GM12878 (cell line): ENCODE results near the gene VSIG10. TPM values are rescaled to one million over a fixed set of nuclear protein-coding genes. Genes with fewer than 3 reads are reported as not detected.

Experiments
- ATF7 ChIP-seq: fragments of 450-650 bp; IDR thresholded peaks from 2 replicates; pipeline ENCODE4 v1.6.1; 2016; ENCODE audit warnings: low read depth, mild to moderate bottlenecking
- BRCA1 ChIP-seq: IDR thresholded peaks from 2 replicates; pipeline ENCODE4 v1.6.1; 2011; ENCODE audit warnings: low read depth, low read length, improper control_type of control experiment
- HDAC6 ChIP-seq: fragments of 200-600 bp; sonication (generic); IDR thresholded peaks from one replicate; pipeline ENCODE4 v1.8.0; 2017; ENCODE audit warnings: antibody characterized with exemption; ENCODE audit not compliant: unreplicated experiment
- IKZF1 ChIP-seq: fragments of 450-650 bp; conservative IDR thresholded peaks from 2 replicates; pipeline ENCODE4 v1.6.1; 2017; ENCODE audit warnings: antibody characterized with exemption, mild to moderate bottlenecking
- IKZF2 ChIP-seq, 2 experiments: fragments of 450-650 bp; IDR thresholded peaks; 2 replicates each; pipeline ENCODE4 v1.6.1; 2017; ENCODE audit warnings: mild to moderate bottlenecking in 2 of 2, moderate library complexity in 2 of 2
- MYC ChIP-seq: IDR thresholded peaks from 2 replicates; pipeline ENCODE4 v1.6.1; 2011; ENCODE audit warnings: mild to moderate bottlenecking, low read length, moderate library complexity, inconsistent platforms; ENCODE audit not compliant: insufficient read depth, insufficient replicate concordance, insufficient read length, severe bottlenecking
- NRF1 ChIP-seq: conservative IDR thresholded peaks from 2 replicates; pipeline ENCODE4 v1.6.1; 2011; ENCODE audit warnings: mild to moderate bottlenecking, low read depth, low read length, improper control_type of control experiment
- PAX8 ChIP-seq: fragments of 450-650 bp; IDR thresholded peaks from 2 replicates; pipeline ENCODE4 v1.6.1; 2017; ENCODE audit warnings: mild to moderate bottlenecking, moderate library complexity
- POU2F2 ChIP-seq: IDR thresholded peaks from 3 replicates; pipeline ENCODE4 v1.6.1; 2011; ENCODE audit warnings: low read depth, mild to moderate bottlenecking, low read length, borderline replicate concordance
- RAD51 ChIP-seq: fragments of 450-650 bp; IDR thresholded peaks from 2 replicates; pipeline ENCODE4 v1.6.1; 2016; ENCODE audit warnings: moderate library complexity, mild to moderate bottlenecking, inconsistent platforms
- RCOR1 ChIP-seq: conservative IDR thresholded peaks from 2 replicates; pipeline ENCODE4 v1.6.1; 2012; ENCODE audit warnings: low read depth, low read length, improper control_type of control experiment
- SREBF2 ChIP-seq: IDR thresholded peaks from 2 replicates; pipeline ENCODE4 v1.6.1; 2012; ENCODE audit warnings: mild to moderate bottlenecking, low read length
- TAF1 ChIP-seq: IDR thresholded peaks from 2 replicates; pipeline ENCODE4 v1.6.1; 2011; ENCODE audit warnings: mild to moderate bottlenecking, low read depth, low read length, borderline replicate concordance
- TCF12 ChIP-seq: IDR thresholded peaks from 2 replicates; pipeline ENCODE4 v1.6.1; 2011; ENCODE audit warnings: low read depth, mild to moderate bottlenecking, low read length
- ZNF24 ChIP-seq: fragments of 450-650 bp; IDR thresholded peaks from 2 replicates; pipeline ENCODE4 v1.6.1; 2017; ENCODE audit warnings: antibody characterized with exemption, mild to moderate bottlenecking
- polyA plus RNA-seq, 11 experiments: library from polyadenylated mRNA; depleted of rRNA in 4 of 11; unstranded in 6 of 11; stranded (reverse) in 5 of 11; fragments of >200 nt; fragmentation: Nextera tagmentation in 4 of 11; fragmentation: Illumina TruSeq in 1 of 11; extraction: Ambion mirVana in 4 of 11; extraction: Trizol in 1 of 11; gene quantifications; 1 replicate in 1 of 11; 2 replicates in 10 of 11; pipeline versions ENCODE4 v1.2.1 to v1.2.3, GENCODE V29; 2011 to 2016; ENCODE audit warnings: inconsistent platforms in 2 of 11, missing spikeins in 2 of 11, low read depth in 1 of 11
- total RNA-seq, 4 experiments: library from RNA; depleted of rRNA in 3 of 4; stranded (reverse); fragments of >200 nt in 3 of 4; fragmentation: Illumina TruSeq in 1 of 4; extraction: Trizol in 1 of 4; gene quantifications; 2 replicates each; pipeline versions ENCODE4 v1.2.1 to v1.2.3, GENCODE V29; 2013 to 2021
- TF ChIP-seq, protein P1 (sequence below): IDR thresholded peaks from 2 replicates; pipeline ENCODE4 v1.6.1; 2011; ENCODE audit warnings: borderline replicate concordance, low read depth, mild to moderate bottlenecking, moderate library complexity, low read length; ENCODE audit not compliant: insufficient read depth, poor library complexity, severe bottlenecking
- TF ChIP-seq, protein P2 (sequence below): fragments of 150-350 bp; IDR thresholded peaks from 2 replicates; pipeline ENCODE4 v1.6.1; 2016; ENCODE audit warnings: low read depth, low read length
- TF ChIP-seq, protein P3 (sequence below): fragments of 450-650 bp; IDR thresholded peaks from 2 replicates; pipeline ENCODE4 v1.6.1; 2014; ENCODE audit warnings: mild to moderate bottlenecking
- TF ChIP-seq, protein P4 (sequence below): fragments of 450-650 bp; conservative IDR thresholded peaks from 2 replicates; pipeline ENCODE4 v1.6.1; 2017; ENCODE audit warnings: mild to moderate bottlenecking, moderate library complexity
- TF ChIP-seq, protein P5 (sequence below): fragments of 450-650 bp; IDR thresholded peaks from 2 replicates; pipeline ENCODE4 v1.6.1; 2018; ENCODE audit warnings: borderline replicate concordance, mild to moderate bottlenecking; ENCODE audit not compliant: partially characterized antibody

Gene VSIG10
- total and polyA plus RNA-seq, 10 of the 15 experiments (the other 5 are each of a cell fraction or from before 2014, with no cell fraction given): 3.4 to 10.2 (median 5.8) TPM

DNA sequence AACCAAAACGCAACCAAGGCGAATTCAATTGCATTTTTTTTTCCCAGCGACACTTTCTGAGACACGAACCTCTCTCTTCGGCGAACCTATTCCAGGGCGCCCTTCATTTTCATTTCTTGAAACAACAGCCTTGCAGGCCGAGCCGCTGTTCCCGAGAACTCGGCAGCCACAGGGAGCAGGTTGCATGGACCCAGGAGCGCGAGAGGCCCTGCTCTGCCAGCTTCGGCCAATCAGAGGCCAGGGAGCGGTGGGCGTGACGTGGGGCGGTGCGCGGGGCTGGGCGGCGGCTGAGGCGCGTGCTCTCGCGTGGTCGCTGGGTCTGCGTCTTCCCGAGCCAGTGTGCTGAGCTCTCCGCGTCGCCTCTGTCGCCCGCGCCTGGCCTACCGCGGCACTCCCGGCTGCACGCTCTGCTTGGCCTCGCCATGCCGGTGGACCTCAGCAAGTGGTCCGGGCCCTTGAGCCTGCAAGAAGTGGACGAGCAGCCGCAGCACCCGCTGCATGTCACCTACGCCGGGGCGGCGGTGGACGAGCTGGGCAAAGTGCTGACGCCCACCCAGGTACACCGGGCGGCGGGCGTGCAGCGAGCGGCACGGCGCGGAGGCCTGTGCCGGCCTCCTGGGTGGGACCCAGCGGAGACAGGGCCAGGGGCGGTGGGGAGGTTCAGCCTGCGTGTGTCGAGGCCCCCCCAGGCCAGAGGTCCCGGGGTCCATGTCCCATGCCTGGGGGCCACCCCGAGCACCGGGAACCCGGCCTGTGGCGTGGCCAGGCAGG lies 32.2 kb upstream of the VSIG10 start, which contains the start of gene PEBP1 (continued):
- TF ChIP-seq, protein P1, sequence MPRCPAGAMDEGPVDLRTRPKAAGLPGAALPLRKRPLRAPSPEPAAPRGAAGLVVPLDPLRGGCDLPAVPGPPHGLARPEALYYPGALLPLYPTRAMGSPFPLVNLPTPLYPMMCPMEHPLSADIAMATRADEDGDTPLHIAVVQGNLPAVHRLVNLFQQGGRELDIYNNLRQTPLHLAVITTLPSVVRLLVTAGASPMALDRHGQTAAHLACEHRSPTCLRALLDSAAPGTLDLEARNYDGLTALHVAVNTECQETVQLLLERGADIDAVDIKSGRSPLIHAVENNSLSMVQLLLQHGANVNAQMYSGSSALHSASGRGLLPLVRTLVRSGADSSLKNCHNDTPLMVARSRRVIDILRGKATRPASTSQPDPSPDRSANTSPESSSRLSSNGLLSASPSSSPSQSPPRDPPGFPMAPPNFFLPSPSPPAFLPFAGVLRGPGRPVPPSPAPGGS: no peak
- TF ChIP-seq NRF1 (peak; percentile 31), BRCA1 (peak; percentile 60), TCF12 (no peak), TAF1 (peak; percentile 88), RCOR1 (no peak), ATF7 (no peak), ZNF24 (no peak), PAX8 (no peak), RAD51 (no peak), IKZF2 (IDR thresholded peaks at IDR 0.05) (peak; percentile 56 to 59; a peak in 3 of 4 replicates), POU2F2 (peak; percentile 59; the same call in 1 of the 3 replicates), SREBF2 (no peak), MYC (peak; percentile 77), IKZF1 (peak; percentile 66), HDAC6 (no peak)
- TF ChIP-seq, protein P2, sequence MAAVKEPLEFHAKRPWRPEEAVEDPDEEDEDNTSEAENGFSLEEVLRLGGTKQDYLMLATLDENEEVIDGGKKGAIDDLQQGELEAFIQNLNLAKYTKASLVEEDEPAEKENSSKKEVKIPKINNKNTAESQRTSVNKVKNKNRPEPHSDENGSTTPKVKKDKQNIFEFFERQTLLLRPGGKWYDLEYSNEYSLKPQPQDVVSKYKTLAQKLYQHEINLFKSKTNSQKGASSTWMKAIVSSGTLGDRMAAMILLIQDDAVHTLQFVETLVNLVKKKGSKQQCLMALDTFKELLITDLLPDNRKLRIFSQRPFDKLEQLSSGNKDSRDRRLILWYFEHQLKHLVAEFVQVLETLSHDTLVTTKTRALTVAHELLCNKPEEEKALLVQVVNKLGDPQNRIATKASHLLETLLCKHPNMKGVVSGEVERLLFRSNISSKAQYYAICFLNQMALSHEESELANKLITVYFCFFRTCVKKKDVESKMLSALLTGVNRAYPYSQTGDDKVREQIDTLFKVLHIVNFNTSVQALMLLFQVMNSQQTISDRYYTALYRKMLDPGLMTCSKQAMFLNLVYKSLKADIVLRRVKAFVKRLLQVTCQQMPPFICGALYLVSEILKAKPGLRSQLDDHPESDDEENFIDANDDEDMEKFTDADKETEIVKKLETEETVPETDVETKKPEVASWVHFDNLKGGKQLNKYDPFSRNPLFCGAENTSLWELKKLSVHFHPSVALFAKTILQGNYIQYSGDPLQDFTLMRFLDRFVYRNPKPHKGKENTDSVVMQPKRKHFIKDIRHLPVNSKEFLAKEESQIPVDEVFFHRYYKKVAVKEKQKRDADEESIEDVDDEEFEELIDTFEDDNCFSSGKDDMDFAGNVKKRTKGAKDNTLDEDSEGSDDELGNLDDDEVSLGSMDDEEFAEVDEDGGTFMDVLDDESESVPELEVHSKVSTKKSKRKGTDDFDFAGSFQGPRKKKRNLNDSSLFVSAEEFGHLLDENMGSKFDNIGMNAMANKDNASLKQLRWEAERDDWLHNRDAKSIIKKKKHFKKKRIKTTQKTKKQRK: no peak
- TF ChIP-seq, protein P3, sequence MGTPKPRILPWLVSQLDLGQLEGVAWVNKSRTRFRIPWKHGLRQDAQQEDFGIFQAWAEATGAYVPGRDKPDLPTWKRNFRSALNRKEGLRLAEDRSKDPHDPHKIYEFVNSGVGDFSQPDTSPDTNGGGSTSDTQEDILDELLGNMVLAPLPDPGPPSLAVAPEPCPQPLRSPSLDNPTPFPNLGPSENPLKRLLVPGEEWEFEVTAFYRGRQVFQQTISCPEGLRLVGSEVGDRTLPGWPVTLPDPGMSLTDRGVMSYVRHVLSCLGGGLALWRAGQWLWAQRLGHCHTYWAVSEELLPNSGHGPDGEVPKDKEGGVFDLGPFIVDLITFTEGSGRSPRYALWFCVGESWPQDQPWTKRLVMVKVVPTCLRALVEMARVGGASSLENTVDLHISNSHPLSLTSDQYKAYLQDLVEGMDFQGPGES: no peak
- TF ChIP-seq, protein P4, sequence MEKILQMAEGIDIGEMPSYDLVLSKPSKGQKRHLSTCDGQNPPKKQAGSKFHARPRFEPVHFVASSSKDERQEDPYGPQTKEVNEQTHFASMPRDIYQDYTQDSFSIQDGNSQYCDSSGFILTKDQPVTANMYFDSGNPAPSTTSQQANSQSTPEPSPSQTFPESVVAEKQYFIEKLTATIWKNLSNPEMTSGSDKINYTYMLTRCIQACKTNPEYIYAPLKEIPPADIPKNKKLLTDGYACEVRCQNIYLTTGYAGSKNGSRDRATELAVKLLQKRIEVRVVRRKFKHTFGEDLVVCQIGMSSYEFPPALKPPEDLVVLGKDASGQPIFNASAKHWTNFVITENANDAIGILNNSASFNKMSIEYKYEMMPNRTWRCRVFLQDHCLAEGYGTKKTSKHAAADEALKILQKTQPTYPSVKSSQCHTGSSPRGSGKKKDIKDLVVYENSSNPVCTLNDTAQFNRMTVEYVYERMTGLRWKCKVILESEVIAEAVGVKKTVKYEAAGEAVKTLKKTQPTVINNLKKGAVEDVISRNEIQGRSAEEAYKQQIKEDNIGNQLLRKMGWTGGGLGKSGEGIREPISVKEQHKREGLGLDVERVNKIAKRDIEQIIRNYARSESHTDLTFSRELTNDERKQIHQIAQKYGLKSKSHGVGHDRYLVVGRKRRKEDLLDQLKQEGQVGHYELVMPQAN: peak; percentile 90
- TF ChIP-seq, protein P5, sequence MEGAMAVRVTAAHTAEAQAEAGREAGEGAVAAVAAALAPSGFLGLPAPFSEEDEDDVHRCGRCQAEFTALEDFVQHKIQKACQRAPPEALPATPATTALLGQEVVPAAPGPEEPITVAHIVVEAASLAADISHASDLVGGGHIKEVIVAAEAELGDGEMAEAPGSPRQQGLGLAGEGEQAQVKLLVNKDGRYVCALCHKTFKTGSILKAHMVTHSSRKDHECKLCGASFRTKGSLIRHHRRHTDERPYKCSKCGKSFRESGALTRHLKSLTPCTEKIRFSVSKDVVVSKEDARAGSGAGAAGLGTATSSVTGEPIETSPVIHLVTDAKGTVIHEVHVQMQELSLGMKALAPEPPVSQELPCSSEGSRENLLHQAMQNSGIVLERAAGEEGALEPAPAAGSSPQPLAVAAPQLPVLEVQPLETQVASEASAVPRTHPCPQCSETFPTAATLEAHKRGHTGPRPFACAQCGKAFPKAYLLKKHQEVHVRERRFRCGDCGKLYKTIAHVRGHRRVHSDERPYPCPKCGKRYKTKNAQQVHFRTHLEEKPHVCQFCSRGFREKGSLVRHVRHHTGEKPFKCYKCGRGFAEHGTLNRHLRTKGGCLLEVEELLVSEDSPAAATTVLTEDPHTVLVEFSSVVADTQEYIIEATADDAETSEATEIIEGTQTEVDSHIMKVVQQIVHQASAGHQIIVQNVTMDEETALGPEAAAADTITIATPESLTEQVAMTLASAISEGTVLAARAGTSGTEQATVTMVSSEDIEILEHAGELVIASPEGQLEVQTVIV: no peak
